ENCODE data around the gene SLK.

Gene SLK

GRCh38 chr10:104056619-104057273 lies 89.8 kb downstream of the SLK start:
- no peak for DNase-seq

- no peak for DNase-seq
These were observed 90.8 kb downstream of the SLK start for GRCh38 chr10:104057717-104058116.

DNA sequence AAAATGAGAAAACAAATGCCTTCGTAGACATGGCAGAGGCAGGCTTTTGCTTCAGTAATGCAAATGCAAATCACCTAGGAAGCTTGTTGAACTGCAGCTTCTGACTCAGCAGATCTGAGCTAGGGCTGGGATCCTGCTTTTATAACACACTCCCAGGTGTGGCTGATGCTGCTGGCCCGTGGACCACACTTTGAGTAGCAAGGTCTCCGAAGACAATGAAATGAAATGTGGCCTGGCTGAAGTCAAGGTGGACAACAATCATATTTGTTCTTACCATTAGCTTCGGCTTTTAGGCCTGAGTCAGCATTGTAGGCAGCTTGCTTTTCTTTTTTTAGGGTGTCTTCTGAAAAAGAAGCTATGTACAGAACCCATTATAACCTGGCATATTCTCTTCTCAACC lies 92.4 kb downstream of the SLK start:
- DNase-seq: no peak

- DNase-seq: no peak
These were observed 94.3 kb downstream of the SLK start for GRCh38 chr10:104061196-104061595.

DNA sequence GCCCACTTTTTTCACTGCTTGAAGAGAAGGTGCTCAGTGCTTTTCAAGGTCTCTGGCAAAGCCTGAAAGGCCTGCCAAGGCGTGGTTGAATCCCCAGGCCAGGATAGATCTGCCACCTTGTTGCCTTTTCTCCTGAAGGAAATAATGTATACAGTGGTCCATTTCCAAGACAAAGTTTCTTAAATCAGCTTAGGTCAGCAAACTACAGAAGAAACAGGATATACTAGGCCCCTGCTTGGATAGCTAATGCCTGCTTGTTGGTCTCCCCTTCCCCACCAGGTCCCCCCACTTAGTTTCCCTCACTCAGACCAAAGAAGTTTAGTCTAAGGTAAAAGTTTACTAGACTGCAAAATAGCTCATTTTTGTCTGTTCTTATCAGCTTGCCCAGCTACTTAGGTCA lies 98.8 kb downstream of the SLK start:
- DNase-seq: no peak

DNA sequence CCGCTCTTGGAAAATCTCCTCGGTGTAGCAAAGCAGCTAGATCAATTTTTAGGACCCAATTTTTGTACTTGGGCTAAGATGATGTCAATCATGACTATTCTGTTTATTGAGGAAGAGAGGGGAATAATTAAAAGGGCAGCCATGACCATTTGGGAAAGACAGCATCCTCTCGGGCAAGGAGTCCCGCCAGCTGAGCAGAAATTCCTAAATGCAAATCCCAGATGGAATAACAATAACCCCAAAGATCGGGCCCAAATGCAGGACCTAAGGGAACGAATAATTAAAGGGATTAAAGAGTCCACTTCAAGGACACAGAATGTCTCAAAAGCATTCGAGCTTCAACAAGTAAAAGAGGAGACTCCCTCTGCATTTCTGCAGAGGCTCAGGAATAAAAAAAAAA lies 100.0 kb downstream of the SLK start:
- DNase-seq: no peak

- no peak for DNase-seq
These were observed 100.6 kb downstream of the SLK start for GRCh38 chr10:104067525-104067924.

- peak; percentile 49 for DNase-seq
These were observed 102.7 kb downstream of the SLK start for GRCh38 chr10:104069613-104070012.

GRCh38 chr10:104072786-104073185 lies 105.8 kb downstream of the SLK start:
- DNase-seq: no peak

- no peak for DNase-seq
These were observed 107.6 kb downstream of the SLK start for GRCh38 chr10:104074505-104074904.

DNA sequence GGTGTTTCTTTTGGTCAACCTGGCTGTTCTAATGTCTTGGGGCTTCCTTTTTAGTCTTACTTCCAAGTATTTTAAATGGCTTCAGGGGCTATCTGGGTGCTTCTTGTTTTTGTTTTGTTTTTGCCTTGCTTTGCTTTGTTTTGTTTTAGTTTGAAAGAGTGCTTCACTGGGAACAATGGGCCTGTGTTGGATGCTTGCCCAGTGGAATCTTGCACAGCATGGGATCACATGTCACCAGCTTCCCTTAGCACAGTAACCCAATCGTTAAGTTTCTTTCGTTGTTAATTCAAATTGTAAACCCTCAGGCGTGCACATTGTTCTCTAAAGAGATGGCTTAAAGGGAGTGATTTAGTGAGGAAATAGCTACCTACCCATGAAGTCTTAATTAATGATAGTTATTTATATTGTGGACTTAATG lies 109.8 kb downstream of the SLK start:
- no peak for DNase-seq

DNA sequence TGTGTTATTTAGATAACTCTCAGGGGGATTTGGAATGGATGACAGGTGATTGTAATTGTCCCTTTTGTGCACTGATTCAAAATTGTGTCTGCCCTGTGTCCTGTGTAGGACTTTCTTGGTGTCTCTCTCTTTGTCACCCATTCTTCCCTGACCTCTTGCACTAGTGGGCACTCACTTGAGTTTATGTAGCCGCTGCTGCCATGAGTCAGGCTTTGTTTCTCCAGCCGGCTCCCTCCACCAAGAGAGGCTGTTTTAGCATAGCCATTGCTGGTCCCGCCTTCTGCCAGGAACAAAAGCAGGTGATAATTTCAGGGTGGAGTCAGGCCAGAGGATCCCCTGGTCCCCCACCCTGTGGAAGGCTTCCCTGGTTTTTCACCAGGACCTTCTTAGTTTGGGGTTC lies 110.3 kb downstream of the SLK start:
- no peak for DNase-seq

- DNase-seq: no peak
These were observed 110.8 kb downstream of the SLK start for GRCh38 chr10:104077663-104078151.

All from hematopoietic multipotent progenitor cell treated with erythropoietin and hydrocortisone succinate and interleukin-3 and kit ligand, for 6 days (in vitro differentiated cells).